Right lobe of liver (tissue), 6 donors: ENCODE measurements around the gene RASGRF2. TPM values are rescaled to one million over a fixed set of nuclear protein-coding genes. Genes with fewer than 3 reads are reported as not detected.
"Not testable (repeated sequence)": the region's sequence is repeated elsewhere in the genome, so short reads cannot be mapped to it uniquely, and the experiment has no call there.

Source experiments
- ATAC-seq, 4 donors: fragments of 200-7000 bp; cut with Tn5 transposase; one replicate each; pipeline ENCODE4 v1.9.1; 2020; ENCODE audit warnings: mild to moderate bottlenecking in 4 of 4, moderate library complexity in 4 of 4
- DNase-seq, 3 donors: peaks; one replicate each; pipeline ENCODE4 v3.0.0-alpha.2; 2020
- H3K27ac ChIP-seq, 3 donors: fragments of 200-600 bp; one replicate each; pipeline ENCODE4 v1.8.0; 2022
- H3K27me3 ChIP-seq, 2 donors: fragments of 200-600 bp; one replicate each; pipeline ENCODE4 v1.8.0; 2022
- H3K36me3 ChIP-seq, 4 donors: fragments of 200-600 bp; sonication (generic) in 1 of 4; one replicate each; pipeline versions ENCODE4 v1.5.1 to v1.8.0; 2017 to 2022; ENCODE audit warnings: control low read depth in 1 of 4
- H3K4me1 ChIP-seq, 4 donors: fragments of 200-600 bp; sonication (generic) in 1 of 4; one replicate each; pipeline versions ENCODE4 v1.5.1 to v1.8.0; 2017 to 2022; ENCODE audit warnings: control low read depth in 1 of 4
- H3K4me3 ChIP-seq, 3 donors: fragments of 200-600 bp; one replicate each; pipeline ENCODE4 v1.8.0; 2022
- H3K9me3 ChIP-seq, 4 donors: fragments of 200-600 bp; sonication (generic) in 1 of 4; one replicate each; pipeline versions ENCODE4 v1.5.1 to v1.8.0; 2017 to 2022; ENCODE audit warnings: control low read depth in 1 of 4
- CTCF ChIP-seq, 4 donors: fragments of 200-600 bp in 3 of 4; fragments of 450-650 bp in 1 of 4; IDR thresholded peaks; one replicate each; pipeline versions ENCODE4 v1.5.1 to v1.8.0; 2016 to 2022; ENCODE audit warnings: antibody characterized with exemption in 4 of 4, mild to moderate bottlenecking in 2 of 4
- POLR2A ChIP-seq: fragments of 450-650 bp; IDR thresholded peaks from one replicate; pipeline ENCODE4 v1.6.1; 2017; ENCODE audit warnings: antibody characterized with exemption, mild to moderate bottlenecking
- WGBS: methylation state at CpG from one replicate; pipeline ENCODE4 v1.1.6; 2018; ENCODE audit warnings: low coverage, low lambda C conversion rate; ENCODE audit not compliant: insufficient coverage; ENCODE audit errors: missing lambda C conversion rate; 5-methylcytosine and 5-hydroxymethylcytosine counted together
- intact Hi-C, 2 donors: fragments of 100-400 bp; cut with DNase I; formaldehyde crosslinking; loops; one replicate each; pipeline versions ENCODE4 v1.11.2 to v1.14.1; 2022
- total RNA-seq, 6 experiments: library from RNA; depleted of rRNA in 2 of 6; stranded (reverse); fragments of >200 nt in 2 of 6; fragmentation: NEBNext Ultra II Directional in 3 of 6; extraction: Animal tissue kit (Norgen Biotek cat#: 25700) in 3 of 6; gene quantifications; one replicate each; pipeline versions ENCODE4 v1.1.0 to v1.2.4, GENCODE V29; 2016 to 2023
- donor health status: DM: no; HTN: yes; CAD: no.
- donor health status: DM: no; HTN: no; CAD: no.
- donor health status: DM: no; HTN: no; CAD: no.
- donor health status: DM: no; HTN: yes; CAD: no.
- donor health status: DM: no; HTN: yes; CAD: no.

The RASGRF2 gene
- total RNA-seq, 6 experiments from 2014 or later: 0.20 to 0.61 (median 0.36) TPM

GRCh38 chr5:81254886-81255559 is 294.9 kb downstream of the RASGRF2 start:
- WGBS: 100% methylated on average over 2 of the region's 21 CpGs
- ATAC-seq: peak in 1 of 4 donors; percentile 34
- intact Hi-C loops: no loop called here
- DNase-seq: no peak
- Histone ChIP-seq H3K27me3 (no peaks in the 10 kb centered on the region), H3K4me3 (no peak overlapping the region), H3K4me1 (no peaks in the 10 kb centered on the region), H3K9me3 (no peaks in the 10 kb centered on the region), H3K36me3 (no peaks in the 10 kb centered on the region), H3K27ac (no peak overlapping the region)
- TF ChIP-seq CTCF (IDR thresholded peaks at IDR 0.05) (no peak), POLR2A (no peak)

GRCh38 chr5:81256766-81257165 is 296.6 kb downstream of the RASGRF2 start:
- Histone ChIP-seq H3K27ac (no peak overlapping the region), H3K9me3 (no peaks in the 10 kb centered on the region), H3K4me3 (no peak overlapping the region), H3K27me3 (no peaks in the 10 kb centered on the region), H3K36me3 (no peaks in the 10 kb centered on the region), H3K4me1 (no peaks in the 10 kb centered on the region)
- no peak for ATAC-seq
- 100% methylated on average over 1 of the region's 1 CpG for WGBS
- intact Hi-C loops: no loop called here
- DNase-seq: no peak
- TF ChIP-seq CTCF (IDR thresholded peaks at IDR 0.05) (no peak), POLR2A (no peak)

GRCh38 chr5:81262796-81263195 is 302.6 kb downstream of the RASGRF2 start:
- H3K36me3 ChIP-seq, H3K27ac ChIP-seq, intact Hi-C loops, H3K9me3 ChIP-seq, ATAC-seq, H3K27me3 ChIP-seq, DNase-seq, H3K4me1 ChIP-seq, H3K4me3 ChIP-seq: not testable (repeated sequence)
- WGBS: 100% methylated on average over 1 of the region's 1 CpG

- H3K36me3 ChIP-seq: no peaks in the 10 kb centered on the region
- peaks cover 0 to 8% (median 0%) of the 10 kb centered on the region in 4 donors for H3K4me1 ChIP-seq
- ATAC-seq: no peak
- TF ChIP-seq CTCF (IDR thresholded peaks at IDR 0.05) (no peak), POLR2A (no peak)
- H3K27ac ChIP-seq: no peak overlapping the region
- H3K27me3 ChIP-seq: no peaks in the 10 kb centered on the region
- no peaks in the 10 kb centered on the region for H3K9me3 ChIP-seq
- intact Hi-C loops: no loop called here
- no peak for DNase-seq
- H3K4me3 ChIP-seq: no peak overlapping the region
Measured at GRCh38 chr5:81265101-81265500, 304.9 kb downstream of the RASGRF2 start.

GRCh38 chr5:81268521-81269196 is 308.5 kb downstream of the RASGRF2 start:
- peaks cover 0 to 8% (median 0%) of the 10 kb centered on the region in 4 donors for H3K4me1 ChIP-seq
- H3K27me3 ChIP-seq: no peaks in the 10 kb centered on the region
- 72% methylated on average over 3 of the region's 3 CpGs for WGBS
- intact Hi-C loops: no loop called here
- no peak overlapping the region for H3K27ac ChIP-seq
- no peak overlapping the region for H3K4me3 ChIP-seq
- ATAC-seq: peak in 2 of 4 donors; percentile 36 to 90
- TF ChIP-seq POLR2A: no peak
- no peak for TF ChIP-seq CTCF (IDR thresholded peaks at IDR 0.05)
- H3K36me3 ChIP-seq: no peaks in the 10 kb centered on the region
- no peak for DNase-seq
- H3K9me3 ChIP-seq: no peaks in the 10 kb centered on the region
